OCI-LY1 (cell line): ENCODE measurements around the gene SAMD11.

Source experiments
- H2AFZ ChIP-seq: fragments of 200-600 bp; sonication (generic), shearing (Covaris generic); 2 replicates; pipeline ENCODE4 v1.6.0; 2014; ENCODE audit warnings: antibody characterized with exemption, mild to moderate bottlenecking, low read length
- H3F3A ChIP-seq: fragments of 200-600 bp; sonication (generic), shearing (Covaris generic); 2 replicates; pipeline ENCODE4 v1.6.0; 2014; ENCODE audit warnings: mild to moderate bottlenecking, antibody characterized with exemption, low read length, moderate library complexity; ENCODE audit not compliant: insufficient read depth
- H3K27ac ChIP-seq: fragments of 200-600 bp; sonication (generic); 2 replicates; pipeline ENCODE4 v1.5.1; 2014; ENCODE audit warnings: low read length, mixed run types, mild to moderate bottlenecking, low read depth; ENCODE audit not compliant: poor library complexity, severe bottlenecking
- H3K27me3 ChIP-seq: fragments of 200-600 bp; sonication (generic); 2 replicates; pipeline ENCODE4 v1.6.0; 2014; ENCODE audit warnings: antibody characterized with exemption, mild to moderate bottlenecking, low read length, moderate library complexity; ENCODE audit not compliant: insufficient read depth
- H3K36me3 ChIP-seq: fragments of 200-600 bp; sonication (generic); 2 replicates; pipeline ENCODE4 v1.6.1; 2014; ENCODE audit warnings: mild to moderate bottlenecking, antibody characterized with exemption, low read length, moderate library complexity, mixed read lengths; ENCODE audit not compliant: insufficient read depth
- H3K4me1 ChIP-seq: fragments of 200-600 bp; sonication (generic); 2 replicates; pipeline ENCODE4 v1.5.1; 2014; ENCODE audit warnings: mild to moderate bottlenecking, low read length, moderate library complexity; ENCODE audit not compliant: insufficient read depth, severe bottlenecking
- H3K4me2 ChIP-seq: fragments of 200-600 bp; sonication (generic), shearing (Covaris generic); 2 replicates; pipeline ENCODE4 v1.6.1; 2014; ENCODE audit warnings: low read length
- H3K4me3 ChIP-seq: fragments of 200-600 bp; sonication (generic); 2 replicates; pipeline ENCODE4 v1.5.1; 2014; ENCODE audit warnings: low read length, low read depth, mild to moderate bottlenecking, mixed read lengths; ENCODE audit not compliant: poor library complexity, severe bottlenecking
- H3K79me2 ChIP-seq: fragments of 200-600 bp; shearing (Covaris generic); 2 replicates; pipeline ENCODE4 v1.6.1; 2016; ENCODE audit warnings: mixed run types, low read length, mixed read lengths; ENCODE audit not compliant: insufficient read depth
- H3K9ac ChIP-seq: fragments of 200-600 bp; sonication (generic), shearing (Covaris generic); 2 replicates; pipeline ENCODE4 v1.6.1; 2014; ENCODE audit warnings: mild to moderate bottlenecking, low read length, mixed read lengths
- H3K9me2 ChIP-seq: fragments of 200-600 bp; sonication (generic), shearing (Covaris generic); 2 replicates; pipeline ENCODE4 v1.6.1; 2014; ENCODE audit warnings: low read depth, mild to moderate bottlenecking, low read length, mixed read lengths
- H3K9me3 ChIP-seq: fragments of 200-600 bp; shearing (Covaris generic); 2 replicates; pipeline ENCODE4 v1.6.1; 2014; ENCODE audit warnings: low read length, mixed read lengths
- H4K20me1 ChIP-seq: fragments of 200-600 bp; sonication (generic), shearing (Covaris generic); 2 replicates; pipeline ENCODE4 v1.6.0; 2016; ENCODE audit warnings: mild to moderate bottlenecking, low read length; ENCODE audit not compliant: insufficient read depth
- EZH2 ChIP-seq: fragments of 200-600 bp; sonication (generic), shearing (Covaris generic); IDR thresholded peaks from 2 replicates; pipeline ENCODE4 v1.8.0; 2017; ENCODE audit warnings: borderline replicate concordance, mixed run types, mild to moderate bottlenecking, antibody characterized with exemption, low read length, moderate library complexity, mixed read lengths
- TF ChIP-seq, protein P1 (sequence below): fragments of 200-600 bp; sonication (generic), shearing (Covaris generic); IDR thresholded peaks from 2 replicates; pipeline ENCODE4 v1.5.1; 2017; ENCODE audit warnings: mild to moderate bottlenecking, antibody characterized with exemption, low read length, moderate library complexity, mixed read lengths

The SAMD11 gene

DNA sequence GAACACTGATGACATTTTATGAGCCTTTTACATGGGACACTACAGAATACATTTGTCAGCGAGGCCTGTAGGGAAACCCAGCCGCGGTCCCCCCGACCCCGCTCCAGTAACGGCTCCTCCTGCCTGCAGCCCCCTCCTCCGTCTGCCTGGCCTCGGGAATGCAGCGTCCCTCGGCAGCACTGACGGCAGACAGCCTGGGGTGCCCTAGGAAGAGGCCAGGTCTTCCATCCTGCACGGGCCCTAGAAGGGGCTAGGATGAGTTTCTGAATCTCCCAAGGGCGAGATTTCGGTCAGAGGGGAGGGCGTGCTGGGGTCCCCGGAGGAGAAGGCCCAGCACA lies 8.4 kb downstream of the SAMD11 start:
- Histone ChIP-seq H3K27ac (no peak overlapping the region), H3K9me3 (no peaks in the 10 kb centered on the region), H3K9ac (no peak overlapping the region), H3K4me1 (no peaks in the 10 kb centered on the region), H2AFZ (no peak overlapping the region), H3K79me2 (no peaks in the 10 kb centered on the region), H3K36me3 (no peaks in the 10 kb centered on the region), H3K4me3 (no peak overlapping the region), H3F3A (no peaks in the 10 kb centered on the region), H3K27me3 (peaks cover 9% of the 10 kb centered on the region; the same call in 1 of the 2 replicates), H4K20me1 (no peaks in the 10 kb centered on the region), H3K4me2 (no peak overlapping the region), H3K9me2 (no peaks in the 10 kb centered on the region)
- TF ChIP-seq, protein P1, sequence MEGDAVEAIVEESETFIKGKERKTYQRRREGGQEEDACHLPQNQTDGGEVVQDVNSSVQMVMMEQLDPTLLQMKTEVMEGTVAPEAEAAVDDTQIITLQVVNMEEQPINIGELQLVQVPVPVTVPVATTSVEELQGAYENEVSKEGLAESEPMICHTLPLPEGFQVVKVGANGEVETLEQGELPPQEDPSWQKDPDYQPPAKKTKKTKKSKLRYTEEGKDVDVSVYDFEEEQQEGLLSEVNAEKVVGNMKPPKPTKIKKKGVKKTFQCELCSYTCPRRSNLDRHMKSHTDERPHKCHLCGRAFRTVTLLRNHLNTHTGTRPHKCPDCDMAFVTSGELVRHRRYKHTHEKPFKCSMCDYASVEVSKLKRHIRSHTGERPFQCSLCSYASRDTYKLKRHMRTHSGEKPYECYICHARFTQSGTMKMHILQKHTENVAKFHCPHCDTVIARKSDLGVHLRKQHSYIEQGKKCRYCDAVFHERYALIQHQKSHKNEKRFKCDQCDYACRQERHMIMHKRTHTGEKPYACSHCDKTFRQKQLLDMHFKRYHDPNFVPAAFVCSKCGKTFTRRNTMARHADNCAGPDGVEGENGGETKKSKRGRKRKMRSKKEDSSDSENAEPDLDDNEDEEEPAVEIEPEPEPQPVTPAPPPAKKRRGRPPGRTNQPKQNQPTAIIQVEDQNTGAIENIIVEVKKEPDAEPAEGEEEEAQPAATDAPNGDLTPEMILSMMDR: no peak
- no peak for TF ChIP-seq EZH2

DNA sequence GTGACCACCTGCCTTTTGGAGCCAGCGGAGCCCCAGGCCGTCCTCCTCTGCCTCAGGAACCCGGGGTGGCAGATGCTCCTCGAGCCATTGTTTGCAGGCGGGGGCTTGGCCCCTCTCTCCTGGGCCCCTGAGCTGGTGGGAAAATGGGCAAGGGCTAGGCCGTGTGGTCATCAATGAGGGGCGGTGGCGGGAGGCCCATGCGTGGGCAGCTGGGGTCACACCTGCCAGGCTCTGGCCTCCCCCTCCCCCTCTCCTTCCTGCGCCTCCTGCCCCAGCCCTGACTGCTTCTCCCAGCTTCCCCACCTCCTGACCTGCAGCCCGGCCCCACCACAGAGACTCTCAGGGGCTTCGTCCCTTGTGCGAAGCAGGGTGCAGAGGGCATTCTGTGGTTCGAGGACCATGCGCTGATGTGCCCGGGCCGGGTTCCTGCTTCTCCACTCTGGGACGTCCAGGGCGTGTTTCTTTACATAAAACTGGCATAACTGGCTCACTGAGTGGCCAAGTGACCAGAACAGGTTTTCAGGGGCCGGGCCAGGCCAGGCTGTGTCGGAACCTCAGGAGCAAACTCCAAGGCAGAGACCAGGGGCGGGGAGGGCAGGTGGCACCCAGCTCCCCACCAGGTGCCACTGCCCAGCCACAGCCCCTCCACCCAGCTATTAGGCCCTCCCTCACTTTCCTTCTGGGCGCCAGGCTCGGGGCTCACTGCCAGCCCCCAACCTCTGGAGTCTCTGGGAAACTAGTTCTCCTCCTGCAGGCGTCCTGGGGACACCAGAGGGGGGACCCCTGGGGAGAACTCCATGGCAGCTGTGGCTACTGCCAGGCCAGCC lies 9.3 kb downstream of the SAMD11 start:
- TF ChIP-seq, protein P1: no peak
- TF ChIP-seq EZH2: no peak
- H3K36me3 ChIP-seq: no peaks in the 10 kb centered on the region
- H3K79me2 ChIP-seq: no peaks in the 10 kb centered on the region
- no peaks in the 10 kb centered on the region for H3K4me1 ChIP-seq
- no peaks in the 10 kb centered on the region for H3K9me3 ChIP-seq
- H3K27me3 ChIP-seq: peaks cover 9% of the 10 kb centered on the region; the same call in 1 of the 2 replicates
- H3F3A ChIP-seq: no peaks in the 10 kb centered on the region
- no peak overlapping the region for H2AFZ ChIP-seq
- H3K4me2 ChIP-seq: no peak overlapping the region
- no peaks in the 10 kb centered on the region for H4K20me1 ChIP-seq
- H3K9me2 ChIP-seq: no peaks in the 10 kb centered on the region
- H3K4me3 ChIP-seq: no peak overlapping the region
- H3K27ac ChIP-seq: no peak overlapping the region
- no peak overlapping the region for H3K9ac ChIP-seq

DNA sequence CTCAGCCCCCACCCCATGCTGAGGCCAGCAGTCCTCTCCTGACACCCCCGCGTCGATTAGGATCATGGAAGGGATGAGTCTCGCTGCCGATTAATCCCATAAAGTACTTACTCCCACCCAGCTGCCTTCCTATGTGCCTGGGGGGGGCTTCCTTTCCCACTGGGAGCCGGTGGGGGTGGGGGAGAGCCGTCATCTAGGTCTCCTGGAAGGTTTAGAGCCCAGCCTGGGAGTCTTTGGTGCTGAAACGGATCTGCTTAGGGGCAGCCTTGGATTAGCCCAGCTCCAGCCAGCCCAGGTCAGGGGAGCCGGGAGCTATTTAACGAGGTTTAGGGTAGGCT lies 9.8 kb downstream of the SAMD11 start:
- Histone ChIP-seq H2AFZ (no peak overlapping the region), H3K36me3 (no peaks in the 10 kb centered on the region), H3K9me3 (no peaks in the 10 kb centered on the region), H3F3A (no peaks in the 10 kb centered on the region), H3K4me3 (no peak overlapping the region), H3K9ac (no peak overlapping the region), H3K4me1 (no peaks in the 10 kb centered on the region), H3K27ac (no peak overlapping the region), H3K4me2 (no peak overlapping the region), H3K9me2 (no peaks in the 10 kb centered on the region), H3K27me3 (peaks cover 14% of the 10 kb centered on the region; the same call in 1 of the 2 replicates), H3K79me2 (no peaks in the 10 kb centered on the region), H4K20me1 (no peaks in the 10 kb centered on the region)
- TF ChIP-seq, protein P1: no peak
